A673 (cell line): ENCODE measurements around the gene EMC9. TPM values are rescaled to one million over a fixed set of nuclear protein-coding genes. Genes with fewer than 3 reads are reported as not detected.

ENCODE experiments used
- BruUV-seq: library from RNA; stranded (reverse); fragments of 400-500 nt; replicated peaks from 2 replicates; lab custom pipeline; 2021; lab: Mats Ljungman, UMichigan
- CTCF ChIA-PET: fragments of 300-600 bp; sonication (Branson Sonifier 250); formaldehyde crosslinking; loops from one replicate; lab custom pipeline; 2022; ENCODE audit warnings: antibody characterized with exemption; lab: Charles Lee
- POLR2A ChIA-PET: fragments of 300-600 bp; sonication (Branson Sonifier 250); formaldehyde crosslinking; loops from one replicate; lab custom pipeline; 2022; ENCODE audit warnings: antibody characterized with exemption; ENCODE audit not compliant: low non-redundant PET; lab: Charles Lee
- DNase-seq: peaks from one replicate; pipeline ENCODE4 v3.0.0-alpha.2; 2015; ENCODE audit warnings: low spot score
- H3K27ac ChIP-seq: fragments of 200-600 bp; sonication (generic); 2 replicates; pipeline ENCODE4 v1.5.1; 2016; ENCODE audit warnings: mixed run types, low read depth, mild to moderate bottlenecking, mixed read lengths, antibody characterized with exemption, low read length; ENCODE audit not compliant: poor library complexity, severe bottlenecking
- H3K27me3 ChIP-seq: fragments of 200-600 bp; sonication (generic); replicated peaks from 2 replicates; pipeline ENCODE4 v1.6.1; 2017; ENCODE audit warnings: mixed run types, low read depth, mild to moderate bottlenecking, mixed read lengths, antibody characterized with exemption, low read length; ENCODE audit not compliant: insufficient read depth, poor library complexity
- H3K36me3 ChIP-seq: fragments of 200-600 bp; sonication (generic); 2 replicates; pipeline ENCODE4 v1.6.1; 2016; ENCODE audit warnings: mixed run types, mild to moderate bottlenecking, mixed read lengths, antibody characterized with exemption, low read length; ENCODE audit not compliant: insufficient read depth, poor library complexity, severe bottlenecking
- H3K4me1 ChIP-seq: fragments of 200-600 bp; sonication (generic); 2 replicates; pipeline ENCODE4 v1.6.1; 2017; ENCODE audit warnings: mixed run types, mild to moderate bottlenecking, mixed read lengths, antibody characterized with exemption, low read length; ENCODE audit not compliant: insufficient read depth, poor library complexity, severe bottlenecking
- H3K4me3 ChIP-seq: fragments of 200-600 bp; sonication (generic); 2 replicates; pipeline ENCODE4 v1.5.1; 2016; ENCODE audit warnings: low read depth, mixed run types, mild to moderate bottlenecking, mixed read lengths, low read length; ENCODE audit not compliant: poor library complexity, severe bottlenecking
- H3K9me3 ChIP-seq: fragments of 200-600 bp; sonication (generic); 2 replicates; pipeline ENCODE4 v1.6.1; 2016; ENCODE audit warnings: mixed run types, low read depth, mild to moderate bottlenecking, mixed read lengths, antibody characterized with exemption, low read length; ENCODE audit not compliant: poor library complexity, severe bottlenecking
- EZH2 ChIP-seq: fragments of 200-600 bp; sonication (generic); IDR thresholded peaks from 2 replicates; pipeline ENCODE4 v1.6.1; 2017; ENCODE audit warnings: borderline replicate concordance, low read depth, mild to moderate bottlenecking, mixed read lengths, antibody characterized with exemption, low read length; ENCODE audit not compliant: poor library complexity, severe bottlenecking
- intact Hi-C: fragments of 100-400 bp; cut with micrococcal nuclease; formaldehyde crosslinking; loops from one replicate; pipeline ENCODE4 v1.10.0; 2022; ENCODE audit not compliant: unreplicated experiment
- total RNA-seq: library from RNA; stranded (reverse); gene quantifications from 2 replicates; pipeline ENCODE4 v1.2.3, GENCODE V29; 2021
- TF ChIP-seq, protein P1 (sequence below): fragments of 300-800, 200-600 bp; sonication (generic); conservative IDR thresholded peaks from 2 replicates; pipeline ENCODE4 v1.5.1; 2017; ENCODE audit warnings: low read depth, mild to moderate bottlenecking, antibody characterized with exemption, low read length, moderate library complexity, mixed read lengths

Gene EMC9
- total RNA-seq, 1 experiment from 2014 or later = 36.8 TPM

DNA sequence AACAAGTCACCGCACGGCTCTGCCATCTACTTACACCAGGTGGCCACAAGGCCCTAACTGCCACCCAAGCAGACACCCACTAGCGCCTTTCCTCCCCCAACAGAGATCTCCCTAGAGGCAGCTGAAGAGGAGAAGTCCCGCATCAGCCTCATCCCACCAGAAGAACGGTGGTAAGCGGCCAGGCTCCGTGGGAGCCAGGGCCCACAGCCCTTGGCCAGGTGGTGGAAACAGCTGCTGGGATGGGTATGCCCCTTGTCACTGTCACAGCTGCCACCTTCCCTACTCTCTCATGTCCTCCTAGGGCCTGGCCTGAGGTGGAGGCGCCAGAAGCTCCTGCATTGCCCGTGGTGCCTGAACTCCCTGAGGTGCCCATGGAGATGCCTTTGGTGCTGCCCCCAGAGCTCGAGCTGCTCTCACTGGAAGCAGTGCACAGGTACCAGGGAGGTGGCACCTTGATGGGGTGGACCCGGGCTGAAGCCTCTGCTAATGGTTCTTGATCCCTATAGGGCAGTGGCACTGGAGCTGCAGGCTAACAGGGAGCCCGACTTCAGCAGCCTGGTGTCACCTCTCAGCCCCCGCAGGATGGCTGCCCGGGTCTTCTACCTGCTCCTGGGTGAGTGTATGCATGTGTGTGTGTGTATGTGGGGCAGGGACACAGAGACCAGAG lies 38.0 kb upstream of the EMC9 start:
- ChIA-PET CTCF (interaction anchor here (0.7 kb wide), 1 partner anchor 18 kb away, joined by 3 read pairs; the partner anchor contains the start of gene IRF9), POLR2A (interaction anchor here (0.5 to 0.6 kb wide), 2 partner anchors 44 to 426 kb away, joined by 3 to 4 read pairs; no protein-coding TSS in a partner anchor)
- H3K27me3 ChIP-seq = no peaks in the 10 kb centered on the region
- no peak for DNase-seq
- H3K27ac ChIP-seq = no peak overlapping the region
- H3K4me1 ChIP-seq = no peaks in the 10 kb centered on the region
- intact Hi-C loops = no loop called here
- TF ChIP-seq, protein P1, sequence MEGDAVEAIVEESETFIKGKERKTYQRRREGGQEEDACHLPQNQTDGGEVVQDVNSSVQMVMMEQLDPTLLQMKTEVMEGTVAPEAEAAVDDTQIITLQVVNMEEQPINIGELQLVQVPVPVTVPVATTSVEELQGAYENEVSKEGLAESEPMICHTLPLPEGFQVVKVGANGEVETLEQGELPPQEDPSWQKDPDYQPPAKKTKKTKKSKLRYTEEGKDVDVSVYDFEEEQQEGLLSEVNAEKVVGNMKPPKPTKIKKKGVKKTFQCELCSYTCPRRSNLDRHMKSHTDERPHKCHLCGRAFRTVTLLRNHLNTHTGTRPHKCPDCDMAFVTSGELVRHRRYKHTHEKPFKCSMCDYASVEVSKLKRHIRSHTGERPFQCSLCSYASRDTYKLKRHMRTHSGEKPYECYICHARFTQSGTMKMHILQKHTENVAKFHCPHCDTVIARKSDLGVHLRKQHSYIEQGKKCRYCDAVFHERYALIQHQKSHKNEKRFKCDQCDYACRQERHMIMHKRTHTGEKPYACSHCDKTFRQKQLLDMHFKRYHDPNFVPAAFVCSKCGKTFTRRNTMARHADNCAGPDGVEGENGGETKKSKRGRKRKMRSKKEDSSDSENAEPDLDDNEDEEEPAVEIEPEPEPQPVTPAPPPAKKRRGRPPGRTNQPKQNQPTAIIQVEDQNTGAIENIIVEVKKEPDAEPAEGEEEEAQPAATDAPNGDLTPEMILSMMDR = no peak
- TF ChIP-seq EZH2 = no peak
- no peak overlapping the region for H3K4me3 ChIP-seq
- no peaks in the 10 kb centered on the region for H3K9me3 ChIP-seq
- no TSS peak for BruUV-seq
- peaks cover 46% of the 10 kb centered on the region for H3K36me3 ChIP-seq

DNA sequence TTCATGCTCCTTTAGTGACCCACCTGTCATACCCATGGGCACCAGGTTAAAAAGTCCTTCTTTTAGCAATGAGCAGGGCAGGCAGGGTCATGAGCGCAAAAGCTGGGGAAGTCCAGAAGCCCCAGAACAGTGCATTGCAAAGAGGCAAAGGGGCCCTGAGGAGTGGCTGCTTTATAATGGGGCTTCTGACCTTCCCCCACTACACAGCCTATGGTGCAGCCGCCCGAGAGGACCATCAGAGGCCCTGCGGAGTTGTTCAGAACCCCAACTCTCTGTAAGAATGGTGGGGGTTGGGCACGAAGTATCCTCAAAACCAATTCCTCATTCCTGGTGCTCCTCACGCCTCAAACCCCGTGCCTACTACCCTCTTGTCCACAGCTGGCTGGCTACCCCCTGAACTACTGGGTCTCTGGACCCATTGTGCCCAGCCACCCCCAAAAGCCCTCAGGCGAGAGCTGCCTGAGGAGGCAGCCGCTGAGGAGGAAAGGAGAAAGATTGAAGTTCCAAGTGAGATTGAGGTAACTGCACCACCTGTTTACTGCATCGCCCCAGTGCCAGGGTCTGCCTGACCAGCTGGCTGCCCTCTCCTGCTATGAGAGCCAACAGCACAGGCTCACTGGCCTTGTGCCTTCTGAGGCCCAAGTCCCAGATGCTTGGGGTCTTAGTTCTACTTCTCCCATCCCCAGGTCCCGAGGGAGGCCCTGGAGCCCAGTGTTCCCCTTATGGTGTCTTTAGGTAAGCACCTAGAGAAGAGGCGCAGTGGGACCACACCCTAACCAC lies 37.2 kb upstream of the EMC9 start:
- no TSS peak for BruUV-seq
- intact Hi-C loops = no loop called here
- DNase-seq = no peak
- ChIA-PET CTCF (no interaction called here), POLR2A (no interaction called here)
- Histone ChIP-seq H3K4me3 (no peak overlapping the region), H3K9me3 (no peaks in the 10 kb centered on the region), H3K36me3 (peaks cover 40% of the 10 kb centered on the region), H3K27ac (no peak overlapping the region), H3K27me3 (no peaks in the 10 kb centered on the region), H3K4me1 (no peaks in the 10 kb centered on the region)
- TF ChIP-seq EZH2 = no peak
- TF ChIP-seq, protein P1 = no peak

DNA sequence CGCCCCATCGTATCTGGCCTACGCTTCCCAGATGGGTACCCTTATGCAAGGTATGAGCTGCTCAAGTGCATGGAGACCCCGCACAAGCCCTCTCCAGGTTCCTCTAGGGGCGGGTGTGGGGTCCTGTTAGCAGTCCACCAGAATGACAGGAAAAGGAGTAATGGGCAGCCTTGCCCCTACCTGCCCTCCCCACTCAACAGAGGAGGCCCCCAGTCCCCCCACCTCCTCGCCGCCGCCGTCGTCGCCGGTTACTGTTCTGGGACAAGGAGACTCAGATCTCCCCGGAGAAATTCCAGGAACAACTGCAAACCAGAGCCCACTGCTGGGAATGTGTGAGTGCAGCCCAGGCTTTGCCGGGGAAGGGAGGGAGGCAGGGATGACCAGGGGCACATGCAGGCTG lies 36.5 kb upstream of the EMC9 start:
- Histone ChIP-seq H3K4me3 (no peak overlapping the region), H3K4me1 (no peaks in the 10 kb centered on the region), H3K27ac (no peak overlapping the region), H3K27me3 (no peaks in the 10 kb centered on the region), H3K9me3 (no peaks in the 10 kb centered on the region), H3K36me3 (peaks cover 33% of the 10 kb centered on the region)
- BruUV-seq = no TSS peak
- ChIA-PET POLR2A (no interaction called here), CTCF (no interaction called here)
- intact Hi-C loops = no loop called here
- no peak for DNase-seq
- no peak for TF ChIP-seq EZH2
- TF ChIP-seq, protein P1 = no peak
